Measurements from ENCODE around the gene KCTD5. TPM values are rescaled to one million over a fixed set of nuclear protein-coding genes. Genes with fewer than 3 reads are reported as not detected.
"Not testable (repeated sequence)": the region's sequence is repeated elsewhere in the genome, so short reads cannot be mapped to it uniquely, and the experiment has no call there.

The KCTD5 gene
- total RNA-seq, 1 experiment from 2014 or later, result 83.9 TPM

DNA sequence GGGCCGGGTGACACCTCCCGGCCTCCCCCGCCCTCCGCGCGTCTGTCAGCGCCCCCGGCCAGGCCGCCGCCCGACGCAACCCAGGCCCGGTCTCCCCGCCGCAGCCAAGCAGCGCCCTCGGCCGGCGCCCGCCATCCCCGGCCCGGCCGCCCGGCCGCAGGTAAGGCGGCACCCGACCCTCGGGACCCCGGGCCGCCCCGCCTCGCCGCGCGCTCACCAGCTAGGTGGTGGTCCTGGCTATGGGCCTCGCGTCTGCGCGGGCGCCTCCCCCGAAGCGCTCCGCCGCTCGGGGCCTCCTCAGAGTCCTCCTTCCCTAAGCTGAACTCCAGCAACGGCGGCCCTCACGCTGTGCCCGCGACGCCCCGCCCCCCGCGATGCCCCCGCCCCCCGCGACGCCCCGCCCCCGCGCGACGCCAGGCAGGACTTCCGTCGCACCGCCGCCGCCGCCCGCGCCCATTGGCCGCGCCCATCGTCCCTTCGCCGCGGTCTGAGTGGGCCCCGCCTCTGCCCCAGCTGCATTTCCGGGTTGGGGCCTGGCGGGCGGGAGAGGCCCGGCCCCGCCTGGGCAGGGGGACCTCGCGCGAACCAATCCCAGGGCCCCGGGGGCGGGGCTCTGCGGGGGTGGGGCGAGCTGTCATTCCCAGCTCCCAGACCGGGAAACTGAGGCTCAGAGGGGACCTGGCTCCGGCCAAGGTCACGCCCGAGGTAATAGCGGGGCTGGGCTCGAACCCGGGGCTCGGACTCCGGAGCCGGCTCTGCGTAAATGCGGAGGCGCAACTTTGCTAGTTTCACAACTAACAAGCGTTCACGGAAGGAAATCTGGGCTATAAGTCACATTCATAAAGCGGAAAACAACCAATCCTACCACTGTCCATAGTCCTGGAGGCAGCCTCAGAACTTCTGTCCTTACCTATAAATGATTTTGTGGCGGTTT, 9.0 kb upstream of the KCTD5 start:
- DNase-seq (ENCODE audit: low read depth), result peak; percentile 93

DNA sequence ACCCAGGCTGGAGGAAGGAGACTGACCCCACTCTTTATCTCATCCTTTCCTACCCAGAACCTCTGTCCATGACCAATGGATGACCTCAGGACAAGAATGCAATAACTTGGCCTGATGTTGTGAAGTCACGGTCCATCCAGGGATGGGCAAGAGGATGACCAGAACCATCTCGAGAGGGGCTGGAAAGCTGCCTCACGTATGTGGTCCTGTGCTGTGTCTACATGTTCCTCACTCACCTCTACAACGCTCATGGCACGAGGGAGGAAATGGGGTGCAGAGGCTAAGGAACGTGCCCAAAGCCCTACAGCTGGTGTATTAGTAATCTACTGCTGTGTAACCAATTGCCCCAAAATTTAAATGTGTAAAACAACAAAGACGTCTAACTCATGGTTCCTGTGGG, 7.3 kb upstream of the KCTD5 start:
- DNase-seq (ENCODE audit: low read depth), result no peak

DNA sequence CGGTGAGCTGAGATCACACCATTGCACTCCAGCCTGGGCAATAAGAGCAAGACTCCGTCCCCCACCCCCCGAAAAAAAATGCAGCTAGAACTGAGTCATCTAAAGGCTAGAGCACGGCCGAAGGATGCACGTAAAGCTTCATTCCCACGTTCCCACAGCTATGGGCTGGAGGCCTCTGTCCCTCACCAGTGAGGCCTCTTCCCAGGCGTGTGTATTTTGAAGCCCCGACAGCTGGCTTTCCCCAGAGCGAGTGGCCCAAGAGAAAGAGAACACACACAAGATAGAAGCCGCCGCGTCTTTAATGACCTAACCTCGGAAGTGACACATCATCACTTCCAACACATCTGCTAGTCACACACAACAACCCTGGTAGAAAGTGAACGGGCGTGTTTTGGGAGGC, 6.6 kb upstream of the KCTD5 start:
- peak; percentile 41 for DNase-seq (ENCODE audit: low read depth)

DNA sequence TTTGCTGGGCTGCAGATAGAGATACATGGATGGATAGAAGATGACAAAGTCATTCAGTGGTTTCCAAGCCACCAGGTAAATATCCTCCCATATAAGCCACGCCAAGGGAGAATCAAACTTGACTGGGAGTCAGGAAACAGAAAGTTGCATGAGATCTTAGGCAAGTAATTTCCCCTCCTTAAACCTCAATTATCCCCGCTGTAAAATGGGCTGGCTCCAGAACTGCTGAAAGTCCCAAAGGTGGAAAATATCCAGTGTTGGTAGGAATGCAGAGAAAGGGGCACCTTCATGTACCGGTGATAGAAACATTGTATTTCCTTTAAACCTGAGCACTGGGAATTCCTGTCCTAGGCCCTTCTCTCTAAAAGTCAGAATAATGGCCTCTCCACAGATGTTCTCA, 5.4 kb upstream of the KCTD5 start:
- DNase-seq (ENCODE audit: low read depth), result not testable (repeated sequence)

DNA sequence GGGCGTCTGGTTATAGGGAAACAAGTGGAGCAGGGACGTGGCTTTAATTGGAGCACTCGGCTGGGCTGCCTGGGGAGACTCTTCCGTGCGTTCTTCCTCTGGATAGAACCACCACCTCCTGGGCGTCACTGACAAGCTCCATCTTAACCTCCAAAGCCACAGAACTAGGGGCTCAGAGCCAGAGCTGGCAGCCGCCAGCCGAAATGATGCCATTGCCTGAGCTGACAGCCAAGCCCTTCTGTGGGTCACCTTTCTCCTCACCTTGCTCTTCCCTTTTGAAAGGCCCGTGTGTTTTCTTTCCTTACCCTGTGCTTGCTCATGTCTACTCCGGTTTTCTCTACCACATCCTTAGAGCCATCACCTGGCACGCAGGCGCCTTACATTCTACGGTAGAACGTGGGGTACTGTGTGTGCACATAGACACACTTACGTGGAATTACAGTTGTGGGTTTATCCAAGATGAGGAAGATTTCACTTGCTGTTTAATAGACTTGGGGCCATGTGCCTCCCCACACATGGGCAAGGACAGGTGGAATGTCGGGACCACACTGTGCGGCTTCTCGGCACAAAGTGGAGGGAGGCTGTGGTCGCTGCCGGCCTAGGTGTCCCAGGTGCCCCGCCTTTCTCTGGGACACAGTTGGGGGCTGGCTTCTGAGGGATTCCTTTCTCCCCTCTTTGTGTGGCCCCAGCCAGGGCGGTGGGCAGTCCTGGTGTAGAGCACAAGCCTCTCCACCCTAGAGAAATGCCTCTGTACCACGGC, 3.9 kb upstream of the KCTD5 start:
- not testable (repeated sequence) for DNase-seq (ENCODE audit: low read depth)

DNA sequence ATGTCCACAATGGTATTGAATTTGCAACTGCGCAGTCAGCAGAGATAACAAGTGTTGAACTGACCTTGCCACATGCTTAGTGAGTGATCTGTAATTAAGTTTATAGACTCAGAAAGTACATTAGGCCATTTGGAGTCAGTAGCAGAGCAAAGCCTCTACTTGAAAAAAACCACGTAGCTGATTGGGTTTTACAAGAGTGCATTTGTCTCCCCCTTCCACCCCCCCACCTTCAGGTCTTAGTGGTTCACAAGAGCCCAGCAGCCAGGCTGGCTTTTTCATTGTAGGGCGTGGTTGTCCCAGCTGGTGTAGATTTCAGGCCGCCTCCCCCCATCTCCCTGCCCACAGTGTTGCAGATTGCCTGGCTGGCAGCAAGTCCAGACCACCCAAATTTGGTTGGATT, 2.4 kb upstream of the KCTD5 start:
- DNase-seq (ENCODE audit: low read depth), result not testable (repeated sequence)

DNA sequence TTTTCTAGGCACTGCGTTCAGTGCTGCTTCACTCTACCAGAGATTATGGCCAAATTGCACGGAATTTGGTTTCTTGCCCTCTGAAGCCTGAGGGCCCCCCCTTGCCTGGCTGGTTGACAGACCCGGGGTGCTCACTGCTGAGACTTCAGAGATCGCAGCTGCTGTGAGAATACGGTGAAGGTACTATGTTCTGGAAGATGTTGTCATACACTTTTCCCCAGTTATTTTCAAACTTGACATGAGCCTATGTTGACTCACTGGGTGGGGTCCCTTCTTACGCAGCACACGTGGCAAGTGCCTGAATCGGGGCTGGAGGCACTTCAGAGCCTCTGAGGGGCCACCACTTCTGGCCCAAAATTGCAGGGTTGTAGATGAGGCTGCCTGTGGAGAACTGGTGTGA, 2.0 kb upstream of the KCTD5 start:
- not testable (repeated sequence) for DNase-seq (ENCODE audit: low read depth)

DNA sequence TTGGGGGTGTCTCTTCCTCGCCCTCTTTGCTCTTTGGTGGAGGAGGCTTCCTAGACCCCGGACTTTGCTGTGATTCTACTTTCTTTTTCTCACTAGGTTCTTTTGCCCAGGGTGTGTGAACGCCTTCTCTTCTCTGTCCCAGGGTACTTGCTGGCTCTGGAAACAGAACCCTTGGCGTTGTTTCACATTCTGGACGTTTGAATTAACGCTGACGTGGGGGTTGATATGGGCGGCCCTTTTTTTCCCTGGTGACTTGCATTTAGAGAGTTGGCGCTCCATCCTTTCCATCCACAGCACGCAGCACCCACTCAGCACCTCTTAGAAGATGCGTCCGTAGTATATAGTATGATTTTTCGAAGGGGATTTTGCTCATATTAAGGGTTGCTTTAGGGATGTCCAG, 718 bp downstream of the KCTD5 start:
- DNase-seq (ENCODE audit: low read depth), result peak; percentile 15

DNA sequence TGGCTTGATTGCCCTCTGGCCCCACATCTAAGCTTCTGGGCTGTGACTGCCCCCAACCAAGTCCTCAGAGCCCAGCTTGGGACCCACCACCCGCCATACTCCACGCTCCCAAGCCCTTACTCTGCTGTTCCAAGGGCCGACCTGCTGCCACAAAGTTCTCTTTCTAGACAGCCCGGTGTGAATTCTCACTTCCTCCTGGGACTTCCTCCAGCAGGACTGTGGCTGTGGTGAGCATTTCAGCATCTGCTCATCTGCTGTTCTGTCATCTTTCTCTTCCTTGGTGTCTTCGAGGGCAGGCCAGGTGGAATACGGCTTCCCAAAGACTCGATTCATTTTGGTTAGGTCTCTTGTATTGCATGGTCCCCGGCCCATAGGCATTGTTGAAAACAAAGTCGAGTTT, 3.8 kb downstream of the KCTD5 start:
- DNase-seq (ENCODE audit: low read depth), result not testable (repeated sequence)

DNA sequence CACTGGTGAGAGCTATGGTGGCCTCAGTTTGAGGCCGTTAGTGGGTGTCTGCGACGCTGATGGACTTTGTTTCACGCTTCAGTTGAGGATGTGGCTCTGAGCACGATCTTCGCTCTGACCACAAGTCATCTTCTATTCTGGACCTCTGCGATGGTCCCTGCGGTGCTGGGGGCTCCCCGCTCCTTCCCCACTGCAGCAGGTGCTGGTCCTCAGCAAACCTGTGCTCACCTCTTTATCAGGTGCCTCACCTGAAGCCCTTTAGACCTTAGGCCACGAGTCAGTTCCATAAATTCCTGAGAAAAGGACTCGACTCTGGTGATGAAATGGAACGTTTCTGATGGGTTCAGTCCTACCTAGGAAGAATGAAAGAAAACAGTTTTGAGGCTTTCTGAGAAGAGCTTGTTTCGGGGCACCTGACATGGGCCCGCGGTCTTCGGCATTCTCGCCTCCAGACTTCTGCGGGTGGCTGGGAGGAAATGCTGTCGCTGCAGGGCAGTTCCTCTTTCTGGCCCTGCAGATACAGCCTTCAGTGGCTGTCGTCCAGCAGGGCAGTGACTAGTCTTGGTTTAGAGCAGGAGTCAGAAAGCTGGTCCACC, 4.7 kb downstream of the KCTD5 start:
- DNase-seq (ENCODE audit: low read depth), result no peak

DNA sequence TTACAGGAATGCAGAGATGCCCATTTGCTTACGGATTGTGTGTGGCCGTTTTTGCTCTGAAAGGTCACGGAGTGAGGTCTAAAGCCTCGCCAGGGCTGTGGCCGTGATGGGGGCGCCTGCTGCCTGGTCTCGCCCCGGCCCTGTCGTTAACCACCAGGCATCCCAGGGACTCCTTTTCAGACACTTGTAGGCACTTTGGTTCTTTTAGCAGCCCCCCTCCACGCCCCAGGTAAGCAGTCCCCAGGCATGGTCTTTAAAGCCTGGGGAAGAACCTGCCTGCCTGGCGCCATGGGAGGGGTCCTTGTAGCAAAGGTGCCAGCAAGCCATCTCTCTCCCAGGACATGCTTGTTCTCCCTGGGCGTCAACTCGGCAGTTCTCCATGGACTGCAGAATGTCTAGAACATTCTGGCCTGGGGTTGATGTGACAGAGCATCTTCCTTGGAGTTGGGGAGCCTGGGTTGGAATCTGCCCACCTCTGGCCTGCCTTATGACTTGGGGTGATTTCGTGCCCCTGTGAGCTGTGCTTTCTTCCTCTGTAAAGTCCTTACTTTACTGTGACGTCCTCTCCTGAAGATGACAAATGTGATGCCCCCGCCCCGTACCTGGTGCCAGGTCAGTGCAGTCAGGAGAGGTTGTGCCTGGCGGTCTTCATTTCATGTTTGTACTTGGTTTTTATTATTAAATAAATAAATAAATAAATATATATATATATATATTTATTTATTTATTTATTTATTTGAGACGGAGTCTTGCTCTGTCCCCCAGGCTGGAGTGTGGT, 5.4 kb downstream of the KCTD5 start:
- no peak for DNase-seq (ENCODE audit: low read depth)

DNA sequence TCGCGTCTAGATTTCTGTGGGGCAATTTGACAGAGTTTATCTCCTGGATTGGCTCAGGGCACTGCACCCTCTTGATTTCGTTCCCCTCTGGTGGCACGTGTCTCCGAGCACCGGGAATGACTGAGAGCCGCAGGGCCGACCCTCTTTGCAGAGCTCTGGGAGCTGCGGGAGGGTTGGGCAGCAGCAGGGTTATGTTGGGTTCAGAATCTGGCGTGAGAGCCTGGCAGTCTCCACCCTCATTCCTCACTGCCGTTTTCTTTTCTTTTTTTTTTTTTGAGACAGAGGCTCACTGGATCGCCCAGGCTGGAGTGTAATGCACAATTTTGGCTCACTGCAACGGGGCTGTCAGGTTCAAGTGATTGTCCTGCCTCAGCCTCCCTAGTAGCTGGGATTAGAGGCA, 7.1 kb downstream of the KCTD5 start:
- DNase-seq (ENCODE audit: low read depth), result not testable (repeated sequence)

DNA sequence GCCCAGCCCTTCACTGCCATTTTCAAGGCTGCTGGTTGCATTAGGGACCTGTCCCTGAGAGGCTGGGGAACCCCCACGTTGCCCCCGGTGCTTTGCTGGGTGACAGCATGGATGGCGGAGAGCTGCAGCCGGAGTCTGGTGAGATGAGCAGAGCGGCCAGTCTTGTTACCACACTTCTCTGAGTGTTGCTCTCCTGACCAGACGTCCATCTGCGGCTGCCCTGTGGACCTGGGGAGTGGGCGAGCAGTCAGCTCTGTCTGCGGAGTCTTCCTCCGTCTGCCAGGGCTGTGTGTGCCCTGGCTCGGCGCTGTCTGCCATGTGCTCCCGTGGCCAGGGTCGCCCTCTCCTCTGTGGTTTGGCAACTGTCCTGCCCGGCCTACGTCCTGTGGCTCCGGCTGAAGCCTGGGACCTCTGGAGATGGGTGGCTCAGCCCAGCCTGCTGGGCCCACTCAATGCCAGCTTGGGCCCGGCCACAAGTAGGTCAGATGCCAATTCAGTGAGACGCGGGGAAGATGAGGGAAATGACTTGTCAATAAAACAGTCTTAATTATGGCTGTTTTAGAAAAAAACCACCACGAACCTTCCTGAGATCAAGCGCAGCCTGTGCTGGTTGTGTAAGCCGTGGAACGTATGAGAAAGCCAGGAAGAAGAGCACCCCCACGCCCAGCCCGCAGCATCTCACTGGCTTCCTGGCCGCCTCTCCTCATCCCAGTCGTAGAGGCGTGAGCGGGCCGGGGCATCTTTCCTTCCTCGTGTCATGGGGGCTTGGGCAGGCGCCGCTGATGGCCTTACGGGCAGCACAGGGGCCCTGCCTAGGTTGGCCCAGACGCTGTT, 7.9 kb downstream of the KCTD5 start:
- DNase-seq (ENCODE audit: low read depth), result no peak

DNA sequence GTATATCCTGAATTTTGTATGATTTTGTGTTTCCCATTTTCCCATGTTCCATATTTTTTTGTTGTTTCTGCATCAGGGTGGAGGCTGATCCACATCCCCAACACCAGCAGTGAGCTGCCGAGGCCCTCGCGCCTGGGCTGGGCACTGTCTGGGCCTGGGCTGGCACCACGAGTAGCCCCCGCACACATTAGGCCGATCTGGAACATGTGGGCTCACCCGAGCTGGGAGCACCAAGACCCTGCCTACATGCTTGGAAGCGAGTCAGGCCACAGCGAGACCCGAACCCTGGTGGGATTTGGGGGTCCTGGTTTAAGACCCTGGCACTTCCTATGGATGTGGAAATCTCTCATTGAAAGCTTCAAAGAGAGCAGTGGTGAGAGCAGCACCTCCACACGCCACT, 8.5 kb downstream of the KCTD5 start:
- DNase-seq (ENCODE audit: low read depth), result no peak

DNA sequence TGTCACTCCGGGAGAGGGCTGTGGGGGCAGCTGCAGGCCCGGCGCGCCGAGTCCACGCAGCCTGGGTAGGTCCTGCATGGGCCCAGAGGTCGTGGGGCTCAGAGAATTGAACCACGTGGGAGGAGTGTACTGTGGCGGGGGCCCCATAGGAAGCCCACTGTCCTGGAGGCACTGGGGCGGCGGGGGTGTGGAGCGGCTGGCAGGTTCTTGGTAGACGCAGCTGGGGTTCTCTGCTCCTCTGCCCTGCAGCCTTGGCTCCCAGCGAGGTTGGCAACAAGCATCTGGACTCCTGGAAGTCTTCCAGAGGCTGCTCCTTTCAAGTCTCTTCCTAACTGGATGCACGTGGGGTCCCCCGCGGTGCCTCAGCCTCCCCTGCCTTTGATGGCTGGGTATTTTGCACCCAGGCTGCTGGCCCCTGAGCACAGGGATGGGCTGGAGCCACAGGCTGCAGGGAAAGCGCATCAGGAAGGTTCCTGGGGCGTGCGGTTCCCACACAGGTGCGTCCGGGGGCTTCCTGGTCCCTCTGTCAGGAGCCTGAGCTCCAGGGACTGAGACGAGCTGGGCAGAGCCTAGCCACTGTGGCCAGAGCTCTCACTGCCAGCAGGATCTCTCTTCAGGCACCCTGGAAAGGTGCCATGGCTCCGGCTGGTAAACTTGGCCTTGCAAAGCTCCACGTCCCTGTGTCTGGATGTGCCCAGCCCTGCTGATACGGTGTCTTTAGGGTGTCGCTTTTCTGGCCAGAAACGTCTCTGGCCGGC, 9.3 kb downstream of the KCTD5 start:
- no peak for DNase-seq (ENCODE audit: low read depth)

DNA sequence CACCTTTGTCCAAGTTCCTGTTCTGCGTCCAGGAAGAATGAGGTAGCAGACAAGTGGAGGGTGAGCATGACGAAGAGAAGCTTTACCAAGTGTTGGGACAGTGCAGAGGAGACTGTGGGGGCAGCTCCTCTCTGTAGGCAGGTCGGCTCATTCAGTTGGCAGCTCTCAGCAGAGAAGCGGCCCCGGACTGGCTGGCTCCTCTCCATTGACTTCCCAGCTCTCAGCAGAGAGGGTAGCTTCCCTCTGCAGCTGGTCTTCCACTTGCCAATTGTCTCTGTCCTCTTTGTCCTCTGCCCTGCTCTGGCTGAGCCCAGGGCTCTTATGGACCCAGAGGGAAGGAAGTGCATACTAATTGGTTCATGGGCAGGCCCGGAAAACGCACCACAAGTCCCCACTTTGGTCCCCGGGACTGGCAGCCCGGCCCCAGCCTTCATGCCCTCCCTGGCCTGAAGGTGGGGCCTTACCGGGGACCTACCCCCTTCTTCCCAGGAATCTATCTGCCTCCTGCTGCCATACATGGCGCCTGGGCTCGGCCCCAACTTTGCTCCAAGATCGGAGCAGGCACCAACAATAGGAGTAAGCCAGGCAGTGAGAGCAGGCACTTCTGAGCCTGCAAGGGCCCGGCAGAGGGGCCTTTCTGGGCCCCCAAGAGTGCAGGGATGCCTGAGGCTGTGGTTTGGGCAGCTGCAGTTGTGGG, 10.1 kb downstream of the KCTD5 start:
- no peak for DNase-seq (ENCODE audit: low read depth)

DNA sequence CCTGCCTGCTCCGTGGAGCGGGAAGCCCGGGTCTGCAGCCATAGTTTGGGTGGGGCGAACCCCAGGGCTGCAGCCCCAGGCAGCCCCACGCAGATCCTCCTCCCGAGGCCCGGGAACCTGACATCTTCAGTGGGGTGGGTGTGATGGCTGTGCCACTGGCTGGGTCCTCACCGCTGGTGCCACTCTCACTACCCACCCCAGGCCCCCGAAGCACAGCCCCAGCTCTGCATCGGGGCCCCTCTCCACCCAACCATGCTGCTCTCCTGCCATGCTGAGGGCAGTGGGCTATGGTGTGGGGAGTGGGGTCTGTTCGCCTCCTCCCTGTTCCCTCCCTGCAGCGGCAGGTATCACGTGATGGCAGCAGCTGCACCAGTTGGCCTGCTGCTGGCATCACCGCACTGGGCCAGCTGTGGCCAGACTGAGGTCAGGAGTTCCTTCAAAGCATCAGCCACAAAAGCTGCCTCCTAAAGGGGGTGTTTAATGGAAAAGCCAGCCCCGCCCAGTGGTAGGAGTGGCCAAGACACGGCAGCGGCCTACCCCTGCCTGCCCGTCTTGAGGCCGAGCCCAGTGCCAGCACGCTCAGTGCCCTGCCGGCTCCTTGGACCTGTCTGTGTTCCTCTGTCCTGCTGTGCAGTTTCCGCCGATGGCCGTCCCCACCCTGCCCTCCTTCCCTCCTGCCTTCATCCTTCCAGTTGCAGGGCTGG, 10.8 kb downstream of the KCTD5 start:
- no peak for DNase-seq (ENCODE audit: low read depth)

DNA sequence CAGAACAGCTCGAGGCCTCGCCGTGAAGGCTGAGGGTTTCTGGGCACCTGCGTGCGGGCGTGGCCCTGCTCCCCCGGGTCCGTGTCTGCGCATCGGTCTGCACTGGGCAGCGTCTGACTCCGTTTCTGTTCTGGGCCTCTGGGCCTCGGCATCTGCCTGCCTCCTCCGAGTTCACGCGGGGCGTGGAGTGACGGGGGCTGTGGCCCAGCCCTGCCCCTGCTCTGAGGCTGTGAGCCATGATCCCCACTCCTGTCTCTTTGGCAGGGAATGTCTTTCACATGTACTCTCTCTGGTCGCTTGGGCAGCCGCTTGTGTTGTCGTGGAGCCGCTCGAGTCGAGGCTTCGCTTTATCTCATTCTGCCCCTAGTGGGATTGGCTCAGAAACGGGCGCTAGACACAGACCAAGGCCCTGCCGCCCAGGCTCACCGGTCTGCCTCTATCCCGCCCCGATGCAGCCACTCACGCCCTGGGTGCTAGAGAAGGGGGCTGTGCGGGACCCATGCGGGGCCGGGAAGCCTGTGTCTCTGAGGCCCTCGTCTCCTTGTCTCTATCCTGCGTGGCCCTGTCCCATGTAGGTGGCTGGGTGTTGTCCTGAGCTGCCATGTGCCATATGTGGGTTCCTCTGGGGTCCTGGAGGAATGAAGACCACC, 14.4 kb downstream of the KCTD5 start:
- DNase-seq (ENCODE audit: low read depth), result not testable (repeated sequence)

Data from M059J (cell line).